H4 (cell line): ENCODE data around the gene SLC35B2. TPM values are rescaled to one million over a fixed set of nuclear protein-coding genes. Genes with fewer than 3 reads are reported as not detected.

Experiments used
- DNase-seq: peaks from one replicate; pipeline ENCODE4 v3.0.0-alpha.2; 2015; ENCODE audit warnings: low spot score
- total RNA-seq: library from RNA; depleted of rRNA; stranded (reverse); fragments of >200 nt; shearing (Covaris generic); gene quantifications from 2 replicates; pipeline ENCODE4 v1.2.3, GENCODE V29; 2014

The SLC35B2 gene
- total RNA-seq, 1 experiment from 2014 or later = 177 TPM

GRCh38 chr6:44268095-44268628 lies 10.8 kb upstream of the SLC35B2 start:
- DNase-seq = peak; percentile 61

GRCh38 chr6:44267252-44267651 lies 9.9 kb upstream of the SLC35B2 start:
- DNase-seq = no peak

- DNase-seq = no peak
Measured at GRCh38 chr6:44266347-44266746, 9.0 kb upstream of the SLC35B2 start.

- DNase-seq = no peak
Measured at GRCh38 chr6:44265722-44266233, 8.4 kb upstream of the SLC35B2 start.

GRCh38 chr6:44265007-44265721 lies 7.8 kb upstream of the SLC35B2 start, which contains the start of gene NFKBIE:
Gene NFKBIE (minus strand): TSS chr6:44265551. CDS start chr6:44265346, 205 bp downstream.
- peak; percentile 80 for DNase-seq

GRCh38 chr6:44264154-44265006 lies 7.1 kb upstream of the SLC35B2 start:
- no peak for DNase-seq

- DNase-seq = no peak
Measured at GRCh38 chr6:44263354-44264100, 6.2 kb upstream of the SLC35B2 start.

GRCh38 chr6:44262467-44263353 lies 5.4 kb upstream of the SLC35B2 start:
- DNase-seq = no peak

- no peak for DNase-seq
Measured at GRCh38 chr6:44261581-44261980, 4.3 kb upstream of the SLC35B2 start.

GRCh38 chr6:44260451-44261297 lies 3.3 kb upstream of the SLC35B2 start:
- no peak for DNase-seq

- no peak for DNase-seq
Measured at GRCh38 chr6:44260011-44260410, 2.7 kb upstream of the SLC35B2 start.

- no peak for DNase-seq
Measured at GRCh38 chr6:44258921-44259320, 1.6 kb upstream of the SLC35B2 start.

GRCh38 chr6:44258325-44258863 lies 1.1 kb upstream of the SLC35B2 start:
- no peak for DNase-seq

- DNase-seq = no peak
Measured at GRCh38 chr6:44257753-44258324, 511 bp upstream of the SLC35B2 start.

GRCh38 chr6:44256775-44257024 lies 628 bp downstream of the SLC35B2 start:
- no peak for DNase-seq

- no peak for DNase-seq
Measured at GRCh38 chr6:44255871-44256774, 1.2 kb downstream of the SLC35B2 start.

- DNase-seq = no peak
Measured at GRCh38 chr6:44255105-44255808, 2.1 kb downstream of the SLC35B2 start.
